ENCODE results near the gene FAM25G. TPM values are rescaled to one million over a fixed set of nuclear protein-coding genes. Genes with fewer than 3 reads are reported as not detected.
"Not testable (repeated sequence)": the region's sequence is repeated elsewhere in the genome, so short reads cannot be mapped to it uniquely, and the experiment has no call there.

The FAM25G gene
- not detected in 2 replicates for total RNA-seq (2014; rRNA removed; shearing (Covaris generic))

DNA sequence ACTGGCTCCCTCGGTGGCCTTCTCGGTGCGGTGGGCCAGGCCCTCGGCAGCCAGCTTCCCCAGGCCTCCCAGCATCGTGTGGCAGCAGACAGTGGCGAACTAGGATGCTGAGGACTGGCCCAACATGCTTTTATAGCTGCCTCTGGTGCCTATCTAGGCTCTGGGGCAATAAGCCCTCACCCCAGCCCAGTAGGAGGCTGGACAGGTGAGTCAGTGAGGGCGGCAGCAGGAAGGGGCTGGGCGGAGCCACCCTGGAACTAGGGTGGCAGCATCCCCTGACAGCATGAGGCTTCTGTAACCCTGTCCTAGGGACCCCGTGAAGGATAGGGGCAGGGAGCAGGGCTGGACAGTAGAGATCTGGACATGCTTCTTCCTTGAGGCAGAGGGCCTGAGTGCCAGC lies at the start of gene FAM25G:
TSS of gene FAM25G (minus strand) at position 101 of the 400 bp plus-strand sequence. CDS start at position 75, 26 bp downstream.
- DNase-seq (ENCODE audit: low spot score); in situ Hi-C loops (cut with HindIII; ENCODE audit: low sequenced_read_pairs): not testable (repeated sequence)

DNA sequence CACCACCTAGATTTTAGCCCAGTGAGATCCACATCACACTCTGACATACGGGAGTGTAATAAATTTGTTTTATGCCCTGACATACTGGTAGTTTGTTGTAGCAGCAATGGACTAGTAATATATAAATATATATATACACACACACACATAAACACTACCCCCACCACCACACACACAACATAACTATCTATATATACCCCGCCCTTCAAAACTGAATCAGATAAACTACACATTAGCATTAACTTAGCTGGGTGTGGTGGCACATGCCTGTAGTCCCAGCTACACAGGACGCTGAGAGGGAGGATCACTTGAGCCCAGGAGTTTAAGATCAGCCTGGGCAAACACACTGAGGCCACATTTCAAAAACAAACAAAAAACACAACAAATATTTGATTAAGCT lies 44.9 kb upstream of the FAM25G start:
- DNase-seq (ENCODE audit: low spot score); in situ Hi-C loops (cut with HindIII; ENCODE audit: low sequenced_read_pairs): not testable (repeated sequence)

GRCh38 chr10:47523475-47523874 lies 32.0 kb upstream of the FAM25G start, which contains the start of gene AGAP9:
AGAP9 (minus strand) TSS chr10:47523638; CDS start chr10:47523526, 112 bp downstream.
- DNase-seq (ENCODE audit: low spot score); in situ Hi-C loops (cut with HindIII; ENCODE audit: low sequenced_read_pairs): not testable (repeated sequence)

- DNase-seq (ENCODE audit: low spot score); in situ Hi-C loops (cut with HindIII; ENCODE audit: low sequenced_read_pairs): not testable (repeated sequence)
Observed at GRCh38 chr10:47502313-47502712, 10.8 kb upstream of the FAM25G start.

GRCh38 chr10:47494226-47494625 lies 2.7 kb upstream of the FAM25G start:
- in situ Hi-C loops (cut with HindIII; ENCODE audit: low sequenced_read_pairs); DNase-seq (ENCODE audit: low spot score): not testable (repeated sequence)

DNA sequence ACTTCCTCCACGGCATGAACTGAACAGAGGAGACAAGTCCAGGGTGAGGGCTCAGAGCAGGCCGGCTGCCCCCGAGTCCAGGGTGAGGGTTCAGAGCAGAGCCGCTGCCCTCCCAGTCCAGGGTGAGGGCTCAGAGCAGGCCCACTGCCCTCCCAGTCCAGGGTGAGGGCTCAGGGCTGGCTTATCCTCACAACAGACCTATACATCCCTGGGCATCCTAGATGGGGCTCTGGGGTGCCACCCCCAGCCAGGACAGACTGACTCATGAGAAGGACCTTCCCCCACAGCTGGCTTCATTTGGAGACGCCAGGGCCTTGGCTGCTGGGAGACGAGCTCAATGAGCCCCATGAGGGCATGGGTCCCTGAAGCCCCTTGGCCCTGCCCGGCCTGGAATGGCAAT lies 1.9 kb downstream of the FAM25G start:
- DNase-seq (ENCODE audit: low spot score); in situ Hi-C loops (cut with HindIII; ENCODE audit: low sequenced_read_pairs): not testable (repeated sequence)

GRCh38 chr10:47485943-47486342 lies 5.6 kb downstream of the FAM25G start:
- in situ Hi-C loops (cut with HindIII; ENCODE audit: low sequenced_read_pairs); DNase-seq (ENCODE audit: low spot score): not testable (repeated sequence)

DNA sequence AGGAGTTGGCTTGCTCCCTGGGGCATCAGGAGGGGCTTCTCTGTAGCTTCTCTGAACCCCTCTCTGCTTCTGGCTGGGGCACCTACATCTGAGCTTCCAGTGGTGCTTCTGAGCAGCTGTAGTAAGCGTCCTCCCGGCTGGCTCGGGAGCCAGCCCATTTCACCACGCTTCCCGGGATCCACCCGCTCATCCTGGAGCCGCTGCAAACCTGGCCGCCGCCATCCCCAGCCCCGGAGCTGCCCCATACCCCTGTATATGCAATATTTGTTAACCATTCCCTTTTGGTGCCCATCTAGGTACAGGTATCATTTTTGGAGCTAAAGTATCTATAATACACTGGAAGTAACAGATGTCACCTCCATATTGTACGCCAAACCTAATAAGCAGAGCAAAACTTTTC lies 6.7 kb downstream of the FAM25G start:
- in situ Hi-C loops (cut with HindIII; ENCODE audit: low sequenced_read_pairs): not testable (repeated sequence)

DNA sequence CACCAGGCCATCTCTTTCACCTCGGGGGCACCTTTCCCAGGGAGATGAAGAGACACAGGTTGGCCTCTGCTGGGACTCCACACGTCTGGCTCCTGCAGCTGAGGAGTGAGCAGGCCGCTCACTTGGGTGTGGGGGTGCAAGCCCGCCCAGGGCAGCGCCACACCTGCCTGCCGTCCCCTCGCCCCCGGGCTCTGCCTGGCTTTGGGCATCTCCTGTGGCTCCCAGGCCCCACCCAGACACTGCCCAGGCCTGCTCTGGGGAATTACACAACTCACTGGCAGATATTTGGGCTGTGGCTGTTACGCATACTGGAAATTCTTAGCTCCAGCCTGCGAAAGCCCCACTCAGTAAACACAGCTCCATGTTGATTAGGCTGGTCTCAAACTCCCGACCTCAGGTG lies 7.6 kb downstream of the FAM25G start, which contains the start of gene ANXA8:
TSS of gene ANXA8 (minus strand) at position 193 of the 400 bp plus-strand sequence. CDS start at position 11, 182 bp downstream.
- DNase-seq (ENCODE audit: low spot score); in situ Hi-C loops (cut with HindIII; ENCODE audit: low sequenced_read_pairs): not testable (repeated sequence)

More for the DNA sequence above, 6.7 kb downstream of the FAM25G start:
- not testable (repeated sequence) for DNase-seq (ENCODE audit: low spot score)

DNA sequence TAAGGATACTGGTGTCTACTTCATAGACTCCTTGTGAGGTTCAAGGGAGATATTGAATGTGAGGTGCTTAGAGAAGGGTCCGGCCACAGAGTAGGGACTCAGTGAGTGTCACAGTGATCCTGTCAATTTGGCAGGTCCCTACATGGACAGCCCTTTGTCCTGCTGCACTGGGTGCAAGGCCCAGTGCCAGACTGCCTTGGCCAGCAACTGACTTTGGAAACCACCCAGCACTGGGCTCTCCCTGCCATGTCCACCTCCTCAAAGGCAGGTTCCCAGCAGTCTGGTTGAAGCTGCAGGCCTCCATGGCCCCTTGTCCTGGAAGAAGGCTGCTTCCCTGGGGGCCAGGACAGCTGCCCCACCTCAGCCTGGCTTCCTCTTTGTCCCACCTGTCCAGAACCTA lies 9.1 kb downstream of the FAM25G start:
- in situ Hi-C loops (cut with HindIII; ENCODE audit: low sequenced_read_pairs); DNase-seq (ENCODE audit: low spot score): not testable (repeated sequence)

GRCh38 chr10:47481768-47482181 lies 9.7 kb downstream of the FAM25G start:
- in situ Hi-C loops (cut with HindIII; ENCODE audit: low sequenced_read_pairs); DNase-seq (ENCODE audit: low spot score): not testable (repeated sequence)

DNA sequence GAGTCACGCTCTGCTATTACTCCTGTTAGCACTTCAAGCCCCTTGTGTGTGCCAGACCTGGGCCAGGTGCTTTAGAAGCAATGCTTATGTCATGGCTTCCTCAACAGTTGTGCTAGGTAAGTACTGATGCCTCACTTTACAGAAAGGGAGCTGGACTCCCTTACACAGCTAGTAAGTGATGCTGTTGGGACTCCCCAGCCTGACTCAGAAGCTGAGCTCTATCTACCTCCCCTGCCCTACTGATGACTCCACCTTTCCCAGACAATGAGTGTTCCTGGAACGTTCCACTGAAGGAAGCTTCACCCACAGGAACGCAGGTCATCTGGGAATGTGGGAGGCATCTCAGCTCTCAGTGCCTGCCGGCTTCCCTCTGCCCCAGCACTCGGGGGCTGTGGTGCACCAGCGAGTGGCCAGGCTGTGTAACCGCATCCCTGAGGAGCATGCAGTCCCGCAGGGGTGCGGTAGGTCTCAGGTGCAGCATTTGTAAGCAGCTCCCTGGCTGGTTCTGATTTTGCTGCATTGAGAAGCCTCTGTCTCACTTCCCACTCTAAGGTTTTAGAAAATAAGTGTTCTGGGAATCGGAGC lies 10.2 kb downstream of the FAM25G start:
- DNase-seq (ENCODE audit: low spot score); in situ Hi-C loops (cut with HindIII; ENCODE audit: low sequenced_read_pairs): not testable (repeated sequence)

GRCh38 chr10:47480133-47480532 lies 11.4 kb downstream of the FAM25G start:
- in situ Hi-C loops (cut with HindIII; ENCODE audit: low sequenced_read_pairs); DNase-seq (ENCODE audit: low spot score): not testable (repeated sequence)

GRCh38 chr10:47478114-47478513 lies 13.4 kb downstream of the FAM25G start:
- in situ Hi-C loops (cut with HindIII; ENCODE audit: low sequenced_read_pairs); DNase-seq (ENCODE audit: low spot score): not testable (repeated sequence)

DNA sequence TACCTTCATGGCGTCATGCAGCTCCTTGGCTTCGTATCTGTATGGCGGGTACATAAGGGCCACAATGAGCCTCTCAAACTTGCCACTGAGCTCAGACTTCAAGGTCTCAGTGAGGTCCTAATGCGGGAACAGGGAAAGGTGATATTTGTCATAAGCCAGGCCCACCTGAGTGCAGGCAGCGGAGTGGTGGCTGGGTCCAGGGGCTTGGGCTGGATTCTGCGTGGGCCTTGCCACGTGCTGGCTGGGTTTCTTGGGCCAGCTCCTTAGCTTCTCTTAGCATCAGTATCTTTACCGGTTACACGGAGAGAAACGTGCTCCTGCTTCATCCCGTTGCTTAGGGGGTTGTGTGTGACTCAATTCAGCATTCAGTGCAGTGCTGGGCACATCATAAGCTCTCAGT lies 14.4 kb downstream of the FAM25G start:
- DNase-seq (ENCODE audit: low spot score); in situ Hi-C loops (cut with HindIII; ENCODE audit: low sequenced_read_pairs): not testable (repeated sequence)

GRCh38 chr10:47475101-47475500 lies 16.4 kb downstream of the FAM25G start:
- in situ Hi-C loops (cut with HindIII; ENCODE audit: low sequenced_read_pairs): not testable (repeated sequence)

GRCh38 chr10:47473516-47473915 lies 18.0 kb downstream of the FAM25G start:
- DNase-seq (ENCODE audit: low spot score); in situ Hi-C loops (cut with HindIII; ENCODE audit: low sequenced_read_pairs): not testable (repeated sequence)

More at GRCh38 chr10:47475101-47475500, 16.4 kb downstream of the FAM25G start:
- not testable (repeated sequence) for DNase-seq (ENCODE audit: low spot score)

- in situ Hi-C loops (cut with HindIII; ENCODE audit: low sequenced_read_pairs); DNase-seq (ENCODE audit: low spot score): not testable (repeated sequence)
Observed at GRCh38 chr10:47472647-47473046, 18.9 kb downstream of the FAM25G start.

- in situ Hi-C loops (cut with HindIII; ENCODE audit: low sequenced_read_pairs); DNase-seq (ENCODE audit: low spot score): not testable (repeated sequence)
Observed at GRCh38 chr10:47472072-47472471, 19.4 kb downstream of the FAM25G start.

DNA sequence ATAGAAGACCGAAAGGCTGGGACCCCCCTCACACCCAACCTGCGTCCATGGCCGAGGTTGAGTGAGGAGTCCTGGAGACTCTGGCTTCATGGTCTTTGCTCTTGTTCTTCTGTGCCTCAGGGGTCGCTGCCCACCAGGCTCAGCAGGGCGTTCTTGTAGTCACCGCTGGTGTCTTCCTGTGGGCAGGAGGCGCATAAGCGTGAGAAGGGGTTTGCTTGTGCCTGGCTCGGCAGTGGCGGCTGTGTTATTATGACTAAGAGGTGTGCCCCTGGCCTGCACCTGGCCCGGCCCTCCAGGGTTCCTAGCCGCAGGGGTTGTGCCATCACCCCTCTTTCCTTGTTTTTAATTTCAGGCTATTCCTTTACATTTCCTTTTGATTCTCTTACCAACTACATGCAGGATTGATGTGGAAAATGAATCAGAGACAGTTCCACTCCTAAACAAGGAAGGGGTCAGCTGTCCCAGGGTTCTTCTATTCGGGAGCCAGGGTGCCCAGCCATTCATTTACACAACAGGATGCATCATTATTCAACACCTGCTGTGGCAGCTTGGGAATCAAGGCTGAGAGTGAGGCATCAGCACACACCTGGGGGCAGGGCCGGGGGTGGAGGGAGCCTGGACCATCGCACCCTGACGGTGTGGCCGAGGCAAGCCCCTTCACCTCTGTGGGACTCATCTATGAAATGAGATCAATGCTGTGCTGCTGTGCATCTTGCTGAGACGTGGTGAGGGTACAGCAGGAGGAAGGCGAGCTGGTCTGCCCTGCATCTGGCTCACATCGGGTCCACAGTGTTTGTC lies 22.6 kb downstream of the FAM25G start:
- DNase-seq (ENCODE audit: low spot score); in situ Hi-C loops (cut with HindIII; ENCODE audit: low sequenced_read_pairs): not testable (repeated sequence)

Measured in G401 (cell line).